ENCODE results near the gene SRPK2. TPM values are rescaled to one million over a fixed set of nuclear protein-coding genes. Genes with fewer than 3 reads are reported as not detected.

Gene SRPK2
- total RNA-seq, 4 donors from 2014 or later, result 37.1 to 48.1 (median 46.3) TPM

DNA sequence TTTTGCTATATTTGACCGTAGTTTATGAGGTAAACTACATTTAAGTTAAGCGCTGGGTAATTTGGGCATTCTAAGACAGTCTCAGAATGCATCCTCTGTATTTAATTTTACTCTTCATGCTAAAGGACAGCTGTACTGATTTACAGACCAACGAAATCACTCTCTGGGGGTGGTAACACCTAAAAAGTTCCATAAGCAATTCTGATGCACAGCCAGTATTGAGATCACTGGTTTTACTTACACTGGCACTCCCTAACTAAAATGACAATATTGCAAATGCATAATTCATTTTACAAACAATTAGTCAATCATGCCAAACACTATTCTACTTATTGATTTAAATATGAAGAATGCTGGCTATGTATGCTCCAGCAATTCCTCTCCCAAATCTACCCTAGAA is 102.3 kb downstream of the SRPK2 start:
- WGBS, 2 donors, result 94 to 95% methylated on average over 3 of the region's 3 CpGs
- DNase-seq, result no peak
- intact Hi-C loops (cut with DNase I), result no loop called here
- H3K4me1 ChIP-seq, result no peaks in the 10 kb centered on the region
- no peaks in the 10 kb centered on the region for H3K36me3 ChIP-seq
- TF ChIP-seq, protein P1, sequence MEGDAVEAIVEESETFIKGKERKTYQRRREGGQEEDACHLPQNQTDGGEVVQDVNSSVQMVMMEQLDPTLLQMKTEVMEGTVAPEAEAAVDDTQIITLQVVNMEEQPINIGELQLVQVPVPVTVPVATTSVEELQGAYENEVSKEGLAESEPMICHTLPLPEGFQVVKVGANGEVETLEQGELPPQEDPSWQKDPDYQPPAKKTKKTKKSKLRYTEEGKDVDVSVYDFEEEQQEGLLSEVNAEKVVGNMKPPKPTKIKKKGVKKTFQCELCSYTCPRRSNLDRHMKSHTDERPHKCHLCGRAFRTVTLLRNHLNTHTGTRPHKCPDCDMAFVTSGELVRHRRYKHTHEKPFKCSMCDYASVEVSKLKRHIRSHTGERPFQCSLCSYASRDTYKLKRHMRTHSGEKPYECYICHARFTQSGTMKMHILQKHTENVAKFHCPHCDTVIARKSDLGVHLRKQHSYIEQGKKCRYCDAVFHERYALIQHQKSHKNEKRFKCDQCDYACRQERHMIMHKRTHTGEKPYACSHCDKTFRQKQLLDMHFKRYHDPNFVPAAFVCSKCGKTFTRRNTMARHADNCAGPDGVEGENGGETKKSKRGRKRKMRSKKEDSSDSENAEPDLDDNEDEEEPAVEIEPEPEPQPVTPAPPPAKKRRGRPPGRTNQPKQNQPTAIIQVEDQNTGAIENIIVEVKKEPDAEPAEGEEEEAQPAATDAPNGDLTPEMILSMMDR (IDR thresholded peaks at IDR 0.05), result no peak
- no peak for TF ChIP-seq POLR2A (IDR thresholded peaks at IDR 0.05)
- H3K27ac ChIP-seq, result no peak overlapping the region
- no peak overlapping the region for H3K4me3 ChIP-seq (replicated peaks in 1 of 3)
- H3K27me3 ChIP-seq, result no peaks in the 10 kb centered on the region
- H3K9me3 ChIP-seq, result no peaks in the 10 kb centered on the region

DNA sequence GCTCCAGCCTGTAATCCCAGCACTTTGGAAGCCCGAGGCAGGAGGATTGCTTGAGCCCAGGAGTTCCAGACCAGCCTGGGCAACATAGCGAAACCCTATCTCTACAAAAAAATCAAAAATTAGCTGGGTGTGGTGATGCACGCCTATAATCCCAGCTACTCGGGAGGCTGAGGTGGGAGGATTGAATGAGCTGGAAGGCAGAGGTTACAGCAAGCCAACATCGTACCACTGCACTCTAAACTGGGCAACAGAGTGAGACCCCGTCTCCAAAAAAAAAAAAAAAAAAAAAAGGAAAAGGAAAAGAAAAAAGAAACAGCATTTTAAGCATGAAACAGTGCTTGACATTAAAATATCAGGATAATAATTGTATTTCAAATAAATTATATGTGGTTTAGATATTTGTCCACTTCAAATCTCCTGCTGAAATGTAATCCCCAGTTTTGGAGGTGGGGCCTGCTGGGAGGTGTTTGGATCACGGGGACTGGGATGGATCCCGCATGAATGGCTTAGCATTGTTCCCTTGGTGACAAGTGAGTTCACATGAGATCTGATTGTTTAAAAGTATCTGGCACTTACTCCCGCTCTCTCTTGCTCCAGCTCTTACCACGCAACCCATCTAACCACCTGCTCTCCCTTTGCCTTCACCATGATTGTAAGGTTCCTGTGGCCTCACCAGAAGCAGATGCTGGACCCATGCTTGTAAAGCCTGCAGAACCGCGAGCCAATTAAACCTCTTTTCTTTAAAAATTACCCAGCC is 103.4 kb downstream of the SRPK2 start:
- H3K27me3 ChIP-seq, result no peaks in the 10 kb centered on the region
- H3K9me3 ChIP-seq, result no peaks in the 10 kb centered on the region
- no peaks in the 10 kb centered on the region for H3K36me3 ChIP-seq
- intact Hi-C loops (cut with DNase I), result no loop called here
- whole genome bisulfite sequencing, 2 donors, result 95 to 96% methylated on average over 12 of the region's 12 CpGs
- DNase-seq, result no peak
- TF ChIP-seq, protein P1 (IDR thresholded peaks at IDR 0.05), result no peak
- TF ChIP-seq POLR2A (IDR thresholded peaks at IDR 0.05), result no peak
- no peak overlapping the region for H3K4me3 ChIP-seq (replicated peaks in 1 of 3)
- no peaks in the 10 kb centered on the region for H3K4me1 ChIP-seq
- no peak overlapping the region for H3K27ac ChIP-seq

DNA sequence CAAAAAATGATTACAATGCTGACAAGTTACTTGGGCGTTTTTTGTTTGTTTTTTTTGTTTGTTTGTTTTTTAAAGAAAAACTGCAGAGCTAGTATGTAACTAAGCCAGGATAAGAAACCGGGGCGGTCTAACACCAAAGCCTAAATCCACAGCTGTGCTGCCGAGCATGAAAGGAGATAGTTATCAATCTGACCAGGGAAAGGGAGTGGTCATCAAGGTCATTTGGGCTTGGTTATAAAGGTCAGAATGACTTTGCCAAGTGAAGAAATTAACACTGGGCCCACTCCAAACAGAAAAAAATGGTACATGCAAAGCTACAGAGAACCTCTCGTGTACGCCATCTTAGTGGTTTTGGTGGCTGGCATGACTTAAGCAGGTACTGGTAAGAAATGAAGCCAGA is 104.7 kb downstream of the SRPK2 start:
- Histone ChIP-seq H3K4me1 (no peaks in the 10 kb centered on the region), H3K27me3 (no peaks in the 10 kb centered on the region), H3K9me3 (no peaks in the 10 kb centered on the region), H3K4me3 (replicated peaks in 1 of 3) (no peak overlapping the region), H3K36me3 (no peaks in the 10 kb centered on the region), H3K27ac (no peak overlapping the region)
- WGBS, 2 donors, result 80 to 81% methylated on average over 6 of the region's 6 CpGs
- TF ChIP-seq POLR2A (IDR thresholded peaks at IDR 0.05), result no peak
- TF ChIP-seq, protein P1 (IDR thresholded peaks at IDR 0.05), result no peak
- DNase-seq, result no peak
- intact Hi-C loops (cut with DNase I), result no loop called here

DNA sequence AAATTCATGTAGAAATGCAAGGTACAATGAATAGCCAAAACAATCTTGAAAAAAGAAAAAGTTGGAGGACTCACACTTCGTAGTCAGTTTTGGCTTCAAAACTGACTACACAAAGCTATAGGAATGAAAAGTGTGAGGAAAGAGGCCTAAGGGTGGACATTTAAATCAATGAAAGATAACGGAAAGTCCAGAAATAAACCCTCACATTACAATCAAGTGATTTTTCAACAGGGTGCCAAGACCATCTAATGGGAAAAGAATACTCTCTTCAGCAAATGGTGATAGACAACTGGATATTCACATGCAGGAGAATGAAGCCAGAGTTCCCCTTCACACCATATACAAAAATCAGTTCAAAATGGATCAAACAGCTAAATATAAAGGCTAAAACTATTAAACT is 106.8 kb downstream of the SRPK2 start:
- Histone ChIP-seq H3K27ac (no peak overlapping the region), H3K4me3 (replicated peaks in 1 of 3) (no peak overlapping the region), H3K27me3 (no peaks in the 10 kb centered on the region), H3K36me3 (no peaks in the 10 kb centered on the region), H3K4me1 (no peaks in the 10 kb centered on the region), H3K9me3 (no peaks in the 10 kb centered on the region)
- TF ChIP-seq POLR2A (IDR thresholded peaks at IDR 0.05), result no peak
- TF ChIP-seq, protein P1 (IDR thresholded peaks at IDR 0.05), result no peak
- WGBS, 2 donors, result 81 to 90% methylated on average over 2 of the region's 2 CpGs
- no peak for DNase-seq
- intact Hi-C loops (cut with DNase I), result no loop called here

DNA sequence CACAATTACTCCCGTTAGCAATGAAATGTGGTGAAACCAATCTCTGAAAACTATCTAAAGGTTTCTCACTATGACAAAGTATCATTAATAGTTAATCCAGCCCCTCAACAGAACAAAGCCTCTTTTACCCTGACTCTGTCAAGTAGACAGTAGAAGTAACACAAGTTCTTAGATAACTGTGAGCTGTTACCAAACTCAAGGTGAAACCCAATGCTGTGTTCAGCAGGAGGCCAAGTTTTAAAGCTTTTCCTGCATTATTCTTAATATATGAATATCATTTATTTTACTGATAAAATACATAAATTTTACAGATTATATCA is 109.1 kb downstream of the SRPK2 start:
- H3K4me3 ChIP-seq (replicated peaks in 1 of 3), result no peak overlapping the region
- intact Hi-C loops (cut with DNase I), result no loop called here
- no peaks in the 10 kb centered on the region for H3K9me3 ChIP-seq
- no peaks in the 10 kb centered on the region for H3K27me3 ChIP-seq
- DNase-seq, result no peak
- TF ChIP-seq, protein P1 (IDR thresholded peaks at IDR 0.05), result no peak
- no peak for TF ChIP-seq POLR2A (IDR thresholded peaks at IDR 0.05)
- no peaks in the 10 kb centered on the region for H3K36me3 ChIP-seq
- no peak overlapping the region for H3K27ac ChIP-seq
- no peaks in the 10 kb centered on the region for H3K4me1 ChIP-seq
- WGBS, 2 donors, result 73 to 78% methylated on average over 1 of the region's 1 CpG
